ENCODE data around the gene NDE1. TPM values are rescaled to one million over a fixed set of nuclear protein-coding genes. Genes with fewer than 3 reads are reported as not detected.

NDE1 gene
- total and polyA plus RNA-seq, 9 of the 15 experiments (the other 6 are each of a cell fraction or from before 2014, with no cell fraction given): 3.1 to 59.9 (median 30.0) TPM

DNA sequence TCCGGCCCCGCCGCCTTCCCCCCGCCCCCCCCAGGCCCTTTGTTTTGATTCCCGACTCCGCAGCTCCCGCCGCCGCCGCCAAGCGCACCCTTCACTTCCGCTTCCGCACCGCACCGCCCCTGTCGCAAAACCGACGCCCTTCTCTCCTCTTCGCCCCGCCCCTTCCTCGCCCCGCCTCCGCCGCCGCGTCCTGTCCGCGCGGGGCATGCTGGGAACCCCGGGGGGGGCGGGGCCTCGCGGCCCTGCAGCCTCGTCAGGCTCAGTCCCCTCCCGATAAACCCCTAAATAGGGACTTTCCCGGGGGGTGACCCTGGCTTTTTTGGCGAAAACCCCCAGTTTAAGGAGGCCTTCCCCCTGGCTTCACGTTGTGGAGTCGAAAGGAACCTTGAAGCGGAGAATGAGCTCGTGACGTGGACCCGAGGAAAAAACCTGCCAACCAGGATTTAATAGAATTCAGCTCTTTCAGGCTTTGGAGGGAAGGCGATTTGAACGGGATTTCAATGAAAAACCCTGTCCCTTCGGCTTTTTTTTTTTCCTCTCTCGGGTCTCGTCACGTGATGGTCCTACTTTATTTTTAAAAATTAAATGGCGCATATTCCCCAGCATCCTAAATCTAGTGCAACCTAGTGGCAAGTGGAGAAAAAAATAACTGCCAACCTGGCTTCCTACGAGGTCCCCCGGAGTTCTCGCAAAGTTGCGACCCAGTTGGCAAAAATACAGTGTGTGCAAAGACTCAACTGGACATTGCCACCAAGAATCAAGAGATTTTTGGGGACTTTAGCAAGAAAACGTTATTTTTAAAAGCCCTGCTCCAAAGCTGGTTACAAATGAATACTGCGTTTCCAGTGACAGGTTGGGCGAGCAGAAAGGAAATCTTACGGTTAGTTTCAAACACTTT, 6.7 kb upstream of the NDE1 start, which contains the start of gene MARF1 (continued):
- TF ChIP-seq, protein P1, sequence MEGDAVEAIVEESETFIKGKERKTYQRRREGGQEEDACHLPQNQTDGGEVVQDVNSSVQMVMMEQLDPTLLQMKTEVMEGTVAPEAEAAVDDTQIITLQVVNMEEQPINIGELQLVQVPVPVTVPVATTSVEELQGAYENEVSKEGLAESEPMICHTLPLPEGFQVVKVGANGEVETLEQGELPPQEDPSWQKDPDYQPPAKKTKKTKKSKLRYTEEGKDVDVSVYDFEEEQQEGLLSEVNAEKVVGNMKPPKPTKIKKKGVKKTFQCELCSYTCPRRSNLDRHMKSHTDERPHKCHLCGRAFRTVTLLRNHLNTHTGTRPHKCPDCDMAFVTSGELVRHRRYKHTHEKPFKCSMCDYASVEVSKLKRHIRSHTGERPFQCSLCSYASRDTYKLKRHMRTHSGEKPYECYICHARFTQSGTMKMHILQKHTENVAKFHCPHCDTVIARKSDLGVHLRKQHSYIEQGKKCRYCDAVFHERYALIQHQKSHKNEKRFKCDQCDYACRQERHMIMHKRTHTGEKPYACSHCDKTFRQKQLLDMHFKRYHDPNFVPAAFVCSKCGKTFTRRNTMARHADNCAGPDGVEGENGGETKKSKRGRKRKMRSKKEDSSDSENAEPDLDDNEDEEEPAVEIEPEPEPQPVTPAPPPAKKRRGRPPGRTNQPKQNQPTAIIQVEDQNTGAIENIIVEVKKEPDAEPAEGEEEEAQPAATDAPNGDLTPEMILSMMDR (IDR thresholded peaks at IDR 0.05 in 2 of 3, conservative IDR thresholded peaks at IDR 0.05 in 1 of 3; ENCODE audit: insufficient read depth in 2 of 3, low read depth in 1 of 3, low read length in 3 of 3): peak; percentile 44 to 58 (median 58); a peak in 5 of 6 replicates
- no peak for TF ChIP-seq NCOA6 (IDR thresholded peaks at IDR 0.05)
- no peak for TF ChIP-seq SMC3 (conservative IDR thresholded peaks at IDR 0.05; ENCODE audit: insufficient read depth, low read depth, low read length)
- no peak for TF ChIP-seq BCL6 (CRISPR knock-in tag; IDR thresholded peaks at IDR 0.05)
- TF ChIP-seq MEF2A (IDR thresholded peaks at IDR 0.05; ENCODE audit: control insufficient read depth, low read depth, low read length): no peak
- TF ChIP-seq MITF (IDR thresholded peaks at IDR 0.05): no peak
- TF ChIP-seq NR2F6 (CRISPR knock-in tag; IDR thresholded peaks at IDR 0.05): no peak; the same call in 1 of the 2 replicates
- TF ChIP-seq ZC3H4 (CRISPR knock-in tag; IDR thresholded peaks at IDR 0.05; ENCODE audit: borderline replicate concordance): no peak
- TF ChIP-seq, protein P2, sequence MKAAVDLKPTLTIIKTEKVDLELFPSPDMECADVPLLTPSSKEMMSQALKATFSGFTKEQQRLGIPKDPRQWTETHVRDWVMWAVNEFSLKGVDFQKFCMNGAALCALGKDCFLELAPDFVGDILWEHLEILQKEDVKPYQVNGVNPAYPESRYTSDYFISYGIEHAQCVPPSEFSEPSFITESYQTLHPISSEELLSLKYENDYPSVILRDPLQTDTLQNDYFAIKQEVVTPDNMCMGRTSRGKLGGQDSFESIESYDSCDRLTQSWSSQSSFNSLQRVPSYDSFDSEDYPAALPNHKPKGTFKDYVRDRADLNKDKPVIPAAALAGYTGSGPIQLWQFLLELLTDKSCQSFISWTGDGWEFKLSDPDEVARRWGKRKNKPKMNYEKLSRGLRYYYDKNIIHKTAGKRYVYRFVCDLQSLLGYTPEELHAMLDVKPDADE (conservative IDR thresholded peaks at IDR 0.05; ENCODE audit: control insufficient read depth, low read depth, low read length): peak; percentile 74; the same call in 1 of the 2 replicates
- TF ChIP-seq, protein P3, sequence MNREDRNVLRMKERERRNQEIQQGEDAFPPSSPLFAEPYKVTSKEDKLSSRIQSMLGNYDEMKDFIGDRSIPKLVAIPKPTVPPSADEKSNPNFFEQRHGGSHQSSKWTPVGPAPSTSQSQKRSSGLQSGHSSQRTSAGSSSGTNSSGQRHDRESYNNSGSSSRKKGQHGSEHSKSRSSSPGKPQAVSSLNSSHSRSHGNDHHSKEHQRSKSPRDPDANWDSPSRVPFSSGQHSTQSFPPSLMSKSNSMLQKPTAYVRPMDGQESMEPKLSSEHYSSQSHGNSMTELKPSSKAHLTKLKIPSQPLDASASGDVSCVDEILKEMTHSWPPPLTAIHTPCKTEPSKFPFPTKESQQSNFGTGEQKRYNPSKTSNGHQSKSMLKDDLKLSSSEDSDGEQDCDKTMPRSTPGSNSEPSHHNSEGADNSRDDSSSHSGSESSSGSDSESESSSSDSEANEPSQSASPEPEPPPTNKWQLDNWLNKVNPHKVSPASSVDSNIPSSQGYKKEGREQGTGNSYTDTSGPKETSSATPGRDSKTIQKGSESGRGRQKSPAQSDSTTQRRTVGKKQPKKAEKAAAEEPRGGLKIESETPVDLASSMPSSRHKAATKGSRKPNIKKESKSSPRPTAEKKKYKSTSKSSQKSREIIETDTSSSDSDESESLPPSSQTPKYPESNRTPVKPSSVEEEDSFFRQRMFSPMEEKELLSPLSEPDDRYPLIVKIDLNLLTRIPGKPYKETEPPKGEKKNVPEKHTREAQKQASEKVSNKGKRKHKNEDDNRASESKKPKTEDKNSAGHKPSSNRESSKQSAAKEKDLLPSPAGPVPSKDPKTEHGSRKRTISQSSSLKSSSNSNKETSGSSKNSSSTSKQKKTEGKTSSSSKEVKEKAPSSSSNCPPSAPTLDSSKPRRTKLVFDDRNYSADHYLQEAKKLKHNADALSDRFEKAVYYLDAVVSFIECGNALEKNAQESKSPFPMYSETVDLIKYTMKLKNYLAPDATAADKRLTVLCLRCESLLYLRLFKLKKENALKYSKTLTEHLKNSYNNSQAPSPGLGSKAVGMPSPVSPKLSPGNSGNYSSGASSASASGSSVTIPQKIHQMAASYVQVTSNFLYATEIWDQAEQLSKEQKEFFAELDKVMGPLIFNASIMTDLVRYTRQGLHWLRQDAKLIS (CRISPR knock-in tag; IDR thresholded peaks at IDR 0.05): no peak
- TF ChIP-seq COPS2 (conservative IDR thresholded peaks at IDR 0.05): no peak
- TF ChIP-seq BRD4 (IDR thresholded peaks at IDR 0.05): peak; percentile 66; the same call in 1 of the 2 replicates
- TF ChIP-seq CAMTA2 (CRISPR knock-in tag; conservative IDR thresholded peaks at IDR 0.05): no peak
- TF ChIP-seq TAF1 (IDR thresholded peaks at IDR 0.05; ENCODE audit: control insufficient read depth, extremely low read depth, insufficient read depth, low read length, severe bottlenecking): peak; percentile 56
- no peak for TF ChIP-seq RBBP5 (IDR thresholded peaks at IDR 0.05; ENCODE audit: borderline replicate concordance, insufficient read depth, low read length, poor library complexity, severe bottlenecking)
- TF ChIP-seq CTBP1 (IDR thresholded peaks at IDR 0.05; ENCODE audit: borderline replicate concordance): no peak
- TF ChIP-seq ZNF197 (CRISPR knock-in tag; IDR thresholded peaks at IDR 0.05; ENCODE audit: low read depth): no peak
